ENCODE measurements around the gene RTL10.

DNA sequence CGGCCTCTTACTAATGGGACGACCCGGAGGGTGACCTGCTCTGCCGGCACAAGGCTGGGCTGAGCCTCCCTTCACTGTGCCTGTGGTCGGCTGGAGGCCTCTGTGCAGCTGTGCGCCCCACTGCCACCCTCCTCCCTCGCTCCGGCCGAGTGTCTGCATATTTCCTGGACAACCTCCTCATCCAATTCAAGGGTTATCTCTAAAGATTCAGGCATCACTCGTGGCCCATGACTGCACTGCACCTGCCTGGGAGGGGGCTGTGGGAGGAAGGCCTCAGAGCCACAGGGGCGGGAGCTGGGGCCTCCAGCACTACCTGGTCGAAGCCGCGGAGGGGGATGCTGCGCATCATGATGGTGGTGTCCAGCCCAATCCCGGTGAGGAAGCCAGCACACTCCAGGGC, 43.1 kb upstream of the RTL10 start:
- TF ChIP-seq, protein P1, sequence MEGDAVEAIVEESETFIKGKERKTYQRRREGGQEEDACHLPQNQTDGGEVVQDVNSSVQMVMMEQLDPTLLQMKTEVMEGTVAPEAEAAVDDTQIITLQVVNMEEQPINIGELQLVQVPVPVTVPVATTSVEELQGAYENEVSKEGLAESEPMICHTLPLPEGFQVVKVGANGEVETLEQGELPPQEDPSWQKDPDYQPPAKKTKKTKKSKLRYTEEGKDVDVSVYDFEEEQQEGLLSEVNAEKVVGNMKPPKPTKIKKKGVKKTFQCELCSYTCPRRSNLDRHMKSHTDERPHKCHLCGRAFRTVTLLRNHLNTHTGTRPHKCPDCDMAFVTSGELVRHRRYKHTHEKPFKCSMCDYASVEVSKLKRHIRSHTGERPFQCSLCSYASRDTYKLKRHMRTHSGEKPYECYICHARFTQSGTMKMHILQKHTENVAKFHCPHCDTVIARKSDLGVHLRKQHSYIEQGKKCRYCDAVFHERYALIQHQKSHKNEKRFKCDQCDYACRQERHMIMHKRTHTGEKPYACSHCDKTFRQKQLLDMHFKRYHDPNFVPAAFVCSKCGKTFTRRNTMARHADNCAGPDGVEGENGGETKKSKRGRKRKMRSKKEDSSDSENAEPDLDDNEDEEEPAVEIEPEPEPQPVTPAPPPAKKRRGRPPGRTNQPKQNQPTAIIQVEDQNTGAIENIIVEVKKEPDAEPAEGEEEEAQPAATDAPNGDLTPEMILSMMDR (IDR thresholded peaks at IDR 0.05; ENCODE audit: low read depth, low read length): no peak
- TF ChIP-seq POLR2A (IDR thresholded peaks at IDR 0.05; ENCODE audit: extremely low read depth, insufficient read length): no peak
- TF ChIP-seq MYC (IDR thresholded peaks at IDR 0.05; ENCODE audit: low read depth, low read length): no peak
- TF ChIP-seq, protein P2, sequence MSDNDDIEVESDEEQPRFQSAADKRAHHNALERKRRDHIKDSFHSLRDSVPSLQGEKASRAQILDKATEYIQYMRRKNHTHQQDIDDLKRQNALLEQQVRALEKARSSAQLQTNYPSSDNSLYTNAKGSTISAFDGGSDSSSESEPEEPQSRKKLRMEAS (IDR thresholded peaks at IDR 0.05; ENCODE audit: low read depth, low read length): no peak

Data from NB4 (cell line).